ENCODE results near the gene ISLR2.
A peak's percentile ranks its signal among the peaks of the same experiment; 100 is the strongest.
"Not testable (repeated sequence)": the region's sequence is repeated elsewhere in the genome, so short reads cannot be mapped to it uniquely, and the experiment has no call there.

ISLR2 gene

GRCh38 chr15:74130155-74130848 is at the start of gene ISLR2:
Gene ISLR2, plus strand, starts transcription at chr15:74130586. Its CDS starts 2,169 bp downstream, at chr15:74132755.
- no peak for DNase-seq

GRCh38 chr15:74082450-74082849 is 47.9 kb upstream of the ISLR2 start, which contains the start of gene GOLGA6A:
Gene GOLGA6A, minus strand, starts transcription at chr15:74082550. Its CDS starts 41 bp downstream, at chr15:74082509.
- DNase-seq, result not testable (repeated sequence)

- not testable (repeated sequence) for DNase-seq
Measured at GRCh38 chr15:74094567-74094966, 35.8 kb upstream of the ISLR2 start.

GRCh38 chr15:74095610-74096009 is 34.8 kb upstream of the ISLR2 start:
- DNase-seq, result not testable (repeated sequence)

- not testable (repeated sequence) for DNase-seq
Measured at GRCh38 chr15:74096753-74097474, 33.5 kb upstream of the ISLR2 start.

- DNase-seq, result not testable (repeated sequence)
Measured at GRCh38 chr15:74099963-74100733, 30.2 kb upstream of the ISLR2 start.

- no peak for DNase-seq
Measured at GRCh38 chr15:74108111-74108510, 22.3 kb upstream of the ISLR2 start.

GRCh38 chr15:74108611-74109010 is 21.8 kb upstream of the ISLR2 start:
- DNase-seq, result not testable (repeated sequence)

GRCh38 chr15:74109713-74110112 is 20.7 kb upstream of the ISLR2 start:
- no peak for DNase-seq

- DNase-seq, result no peak
Measured at GRCh38 chr15:74120426-74120825, 10.0 kb upstream of the ISLR2 start.

GRCh38 chr15:74121039-74121438 is 9.3 kb upstream of the ISLR2 start:
- DNase-seq, result no peak

- DNase-seq, result no peak
Measured at GRCh38 chr15:74121858-74122257, 8.5 kb upstream of the ISLR2 start.

- DNase-seq, result no peak
Measured at GRCh38 chr15:74122403-74123130, 7.8 kb upstream of the ISLR2 start.

GRCh38 chr15:74123131-74123429 is 7.3 kb upstream of the ISLR2 start:
- peak; percentile 75 for DNase-seq

GRCh38 chr15:74123658-74124057 is 6.7 kb upstream of the ISLR2 start:
- DNase-seq, result no peak

GRCh38 chr15:74124196-74124595 is 6.2 kb upstream of the ISLR2 start:
- no peak for DNase-seq

- no peak for DNase-seq
Measured at GRCh38 chr15:74124759-74125158, 5.6 kb upstream of the ISLR2 start.

GRCh38 chr15:74127255-74127953 is 3.0 kb upstream of the ISLR2 start:
- peak; percentile 81 for DNase-seq

GRCh38 chr15:74127954-74128784 is 2.2 kb upstream of the ISLR2 start:
- no peak for DNase-seq

GRCh38 chr15:74128785-74129585 is 1.4 kb upstream of the ISLR2 start:
- DNase-seq, result no peak

Measured in GDM1 (cell line).